ENCODE data around the gene OGFOD1. TPM values are rescaled to one million over a fixed set of nuclear protein-coding genes. Genes with fewer than 3 reads are reported as not detected.

Gene OGFOD1
- total and polyA plus RNA-seq, 9 of the 15 experiments (the other 6 are each of a cell fraction or from before 2014, with no cell fraction given): 60.4 to 134 (median 85.8) TPM

DNA sequence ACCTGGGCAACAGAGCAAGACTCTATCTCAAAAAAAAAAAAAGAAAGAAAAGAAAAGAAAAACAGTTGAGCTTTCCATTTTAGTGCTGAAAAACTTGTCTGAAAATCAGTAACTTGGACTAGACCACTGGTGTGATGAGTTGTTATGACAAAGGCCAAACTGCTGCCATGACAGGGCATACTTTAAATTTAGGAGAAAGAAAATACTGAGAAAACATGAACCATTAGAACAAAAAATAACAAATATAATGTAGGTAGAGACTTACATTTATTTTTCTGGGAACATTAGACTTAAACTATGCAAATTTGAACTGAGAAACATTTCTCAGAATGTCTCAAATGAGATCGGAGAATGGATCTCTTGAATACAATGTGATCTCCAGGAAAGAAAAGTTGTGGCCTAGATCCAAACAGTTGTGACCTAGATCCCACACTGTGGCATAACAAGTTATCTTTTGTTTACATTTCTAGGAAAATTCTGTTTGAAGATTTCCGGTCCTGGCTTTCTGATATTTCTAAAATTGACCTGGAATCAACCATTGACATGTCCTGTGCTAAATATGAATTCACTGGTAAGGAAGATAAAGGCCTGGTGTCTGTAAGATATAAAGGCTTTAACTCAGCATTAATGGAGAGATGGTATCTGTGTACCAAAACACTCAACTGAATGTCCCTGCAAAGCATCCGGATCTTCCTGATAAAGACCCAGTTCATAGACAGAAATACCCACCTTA lies 10.9 kb downstream of the OGFOD1 start (continued):
- TF ChIP-seq, protein P1, sequence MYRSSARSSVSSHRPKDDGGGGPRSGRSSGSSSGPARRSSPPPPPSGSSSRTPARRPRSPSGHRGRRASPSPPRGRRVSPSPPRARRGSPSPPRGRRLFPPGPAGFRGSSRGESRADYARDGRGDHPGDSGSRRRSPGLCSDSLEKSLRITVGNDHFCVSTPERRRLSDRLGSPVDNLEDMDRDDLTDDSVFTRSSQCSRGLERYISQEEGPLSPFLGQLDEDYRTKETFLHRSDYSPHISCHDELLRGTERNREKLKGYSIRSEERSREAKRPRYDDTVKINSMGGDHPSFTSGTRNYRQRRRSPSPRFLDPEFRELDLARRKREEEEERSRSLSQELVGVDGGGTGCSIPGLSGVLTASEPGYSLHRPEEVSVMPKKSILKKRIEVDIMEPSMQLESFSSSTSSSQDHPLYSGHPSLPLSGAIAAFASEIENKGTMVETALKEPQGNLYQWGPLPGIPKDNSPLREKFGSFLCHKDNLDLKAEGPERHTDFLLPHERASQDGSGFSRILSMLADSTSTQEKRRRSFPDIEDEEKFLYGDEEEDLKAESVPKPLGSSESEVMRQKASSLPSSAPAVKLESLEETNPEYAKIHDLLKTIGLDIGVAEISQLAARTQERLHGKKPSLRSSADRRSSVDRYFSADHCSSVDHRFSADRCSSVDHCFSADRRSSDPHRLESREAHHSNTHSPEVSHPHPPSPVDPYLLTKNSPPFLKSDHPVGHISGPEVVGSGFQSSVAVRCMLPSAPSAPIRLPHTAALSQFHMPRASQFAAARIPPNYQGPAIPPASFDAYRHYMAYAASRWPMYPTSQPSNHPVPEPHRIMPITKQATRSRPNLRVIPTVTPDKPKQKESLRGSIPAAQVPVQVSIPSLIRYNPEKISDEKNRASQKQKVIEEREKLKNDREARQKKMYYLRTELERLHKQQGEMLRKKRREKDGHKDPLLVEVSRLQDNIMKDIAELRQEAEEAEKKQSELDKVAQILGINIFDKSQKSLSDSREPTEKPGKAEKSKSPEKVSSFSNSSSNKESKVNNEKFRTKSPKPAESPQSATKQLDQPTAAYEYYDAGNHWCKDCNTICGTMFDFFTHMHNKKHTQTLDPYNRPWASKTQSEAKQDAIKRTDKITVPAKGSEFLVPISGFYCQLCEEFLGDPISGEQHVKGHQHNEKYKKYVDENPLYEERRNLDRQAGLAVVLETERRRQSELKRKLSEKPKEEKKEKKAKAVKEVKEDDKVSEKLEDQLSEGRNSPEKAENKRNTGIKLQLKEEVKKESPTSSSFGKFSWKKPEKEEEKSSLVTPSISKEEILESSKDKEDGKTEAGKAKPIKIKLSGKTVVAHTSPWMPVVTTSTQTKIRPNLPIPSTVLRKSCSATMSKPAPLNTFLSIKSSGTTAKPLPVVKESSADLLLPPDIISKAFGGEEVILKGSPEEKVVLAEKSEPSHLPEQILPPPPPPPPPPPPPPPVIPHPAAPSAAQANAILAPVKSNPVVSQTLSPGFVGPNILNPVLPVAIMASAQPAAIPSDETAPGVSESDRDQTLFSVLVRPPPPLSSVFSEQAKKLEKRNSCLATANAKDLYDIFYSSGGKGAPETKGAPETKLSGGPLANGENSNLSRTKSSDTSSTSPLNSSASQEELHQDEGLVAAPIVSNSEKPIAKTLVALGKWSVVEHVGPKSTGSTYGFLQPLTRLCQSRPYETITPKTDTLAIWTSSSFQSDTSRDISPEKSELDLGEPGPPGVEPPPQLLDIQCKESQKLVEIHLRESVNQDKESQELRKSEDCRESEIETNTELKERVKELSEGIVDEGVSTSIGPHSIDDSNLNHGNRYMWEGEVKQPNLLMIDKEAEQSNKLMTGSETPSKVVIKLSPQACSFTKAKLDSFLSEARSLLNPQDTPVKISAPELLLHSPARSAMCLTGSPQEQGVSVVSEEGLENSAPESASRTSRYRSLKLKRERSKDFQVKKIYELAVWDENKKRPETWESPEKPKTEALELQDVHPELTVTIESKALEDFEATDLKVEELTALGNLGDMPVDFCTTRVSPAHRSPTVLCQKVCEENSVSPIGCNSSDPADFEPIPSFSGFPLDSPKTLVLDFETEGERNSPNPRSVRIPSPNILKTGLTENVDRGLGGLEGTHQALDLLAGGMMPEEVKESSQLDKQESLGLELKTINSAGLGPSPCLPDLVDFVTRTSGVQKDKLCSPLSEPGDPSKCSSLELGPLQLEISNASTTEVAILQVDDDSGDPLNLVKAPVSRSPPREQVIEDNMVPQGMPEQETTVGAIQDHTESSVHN (IDR thresholded peaks at IDR 0.05; ENCODE audit: borderline replicate concordance in 1 of 2, low read depth in 1 of 2): peak in 1 of 2 experiments; percentile 29; a peak in 1 of 4 replicates
- TF ChIP-seq ZNF146 (CRISPR knock-in tag; IDR thresholded peaks at IDR 0.05; ENCODE audit: unreplicated experiment): no peak
- 0 out of 2 replicates have a peak, but pooled peaks have one; percentile 19 for TF ChIP-seq MECOM (CRISPR knock-in tag; IDR thresholded peaks at IDR 0.05)
- no peak for TF ChIP-seq NUFIP1 (IDR thresholded peaks at IDR 0.05; ENCODE audit: partially characterized antibody)
- no peak for TF ChIP-seq SAFB (IDR thresholded peaks at IDR 0.05; ENCODE audit: borderline replicate concordance, low read depth, low read length)
- no peak for TF ChIP-seq KLF10 (CRISPR knock-in tag; IDR thresholded peaks at IDR 0.05)
- TF ChIP-seq, protein P2, sequence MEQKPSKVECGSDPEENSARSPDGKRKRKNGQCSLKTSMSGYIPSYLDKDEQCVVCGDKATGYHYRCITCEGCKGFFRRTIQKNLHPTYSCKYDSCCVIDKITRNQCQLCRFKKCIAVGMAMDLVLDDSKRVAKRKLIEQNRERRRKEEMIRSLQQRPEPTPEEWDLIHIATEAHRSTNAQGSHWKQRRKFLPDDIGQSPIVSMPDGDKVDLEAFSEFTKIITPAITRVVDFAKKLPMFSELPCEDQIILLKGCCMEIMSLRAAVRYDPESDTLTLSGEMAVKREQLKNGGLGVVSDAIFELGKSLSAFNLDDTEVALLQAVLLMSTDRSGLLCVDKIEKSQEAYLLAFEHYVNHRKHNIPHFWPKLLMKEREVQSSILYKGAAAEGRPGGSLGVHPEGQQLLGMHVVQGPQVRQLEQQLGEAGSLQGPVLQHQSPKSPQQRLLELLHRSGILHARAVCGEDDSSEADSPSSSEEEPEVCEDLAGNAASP (IDR thresholded peaks at IDR 0.05): no peak
- TF ChIP-seq C11orf30 (IDR thresholded peaks at IDR 0.05; ENCODE audit: low read depth): peak; percentile 36; the same call in 1 of the 2 replicates
- peak; percentile 91 for TF ChIP-seq CBFA2T2 (conservative IDR thresholded peaks at IDR 0.05)
- TF ChIP-seq PKNOX1 (IDR thresholded peaks at IDR 0.05): peak; percentile 36; the same call in 1 of the 2 replicates
- no peak for TF ChIP-seq ZNF175 (CRISPR knock-in tag; IDR thresholded peaks at IDR 0.05; ENCODE audit: low read depth)
- no peak for TF ChIP-seq MYNN (IDR thresholded peaks at IDR 0.05)
- no peak for TF ChIP-seq MYNN (CRISPR knock-in tag; IDR thresholded peaks at IDR 0.05)
- TF ChIP-seq, protein P3, sequence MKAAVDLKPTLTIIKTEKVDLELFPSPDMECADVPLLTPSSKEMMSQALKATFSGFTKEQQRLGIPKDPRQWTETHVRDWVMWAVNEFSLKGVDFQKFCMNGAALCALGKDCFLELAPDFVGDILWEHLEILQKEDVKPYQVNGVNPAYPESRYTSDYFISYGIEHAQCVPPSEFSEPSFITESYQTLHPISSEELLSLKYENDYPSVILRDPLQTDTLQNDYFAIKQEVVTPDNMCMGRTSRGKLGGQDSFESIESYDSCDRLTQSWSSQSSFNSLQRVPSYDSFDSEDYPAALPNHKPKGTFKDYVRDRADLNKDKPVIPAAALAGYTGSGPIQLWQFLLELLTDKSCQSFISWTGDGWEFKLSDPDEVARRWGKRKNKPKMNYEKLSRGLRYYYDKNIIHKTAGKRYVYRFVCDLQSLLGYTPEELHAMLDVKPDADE (conservative IDR thresholded peaks at IDR 0.05; ENCODE audit: control insufficient read depth, low read depth, low read length): no peak
- no peak for TF ChIP-seq ZNF76 (CRISPR knock-in tag; IDR thresholded peaks at IDR 0.05; ENCODE audit: borderline replicate concordance)
- peak; percentile 94 for TF ChIP-seq KLF16 (IDR thresholded peaks at IDR 0.05)
- TF ChIP-seq LCOR (CRISPR knock-in tag; IDR thresholded peaks at IDR 0.05): no peak
